Gastrocnemius medialis (tissue), 4 donors: ENCODE measurements around the gene USP28. TPM values are rescaled to one million over a fixed set of nuclear protein-coding genes. Genes with fewer than 3 reads are reported as not detected.

Experiments used
- ATAC-seq, 2 donors: fragments of 150-250 bp; one replicate each; pipeline ENCODE4 v1.9.1; 2016
- DNase-seq, 2 donors: peaks; one replicate each; pipeline ENCODE4 v3.0.0-alpha.2; 2019
- H3K27ac ChIP-seq, 4 donors: fragments of 200-600 bp; sonication (generic); 1 replicate in 1 of 4; 2 replicates in 3 of 4; pipeline ENCODE4 v1.5.1; 2016 to 2018; ENCODE audit warnings: mild to moderate bottlenecking in 2 of 4, moderate library complexity in 1 of 4
- H3K27me3 ChIP-seq, 3 donors: fragments of 200-600 bp; sonication (generic) in 2 of 3; 1 replicate in 1 of 3; 2 replicates in 2 of 3; pipeline versions ENCODE4 v1.5.1 to v1.6.0; 2016 to 2019; ENCODE audit warnings: mild to moderate bottlenecking in 1 of 3, moderate library complexity in 1 of 3
- H3K36me3 ChIP-seq, 2 donors: fragments of 200-600 bp; sonication (generic) in 1 of 2; one replicate each; pipeline ENCODE4 v1.5.1; 2017 to 2018
- H3K4me1 ChIP-seq, 2 donors: fragments of 200-600 bp; sonication (generic) in 1 of 2; one replicate each; pipeline ENCODE4 v1.5.1; 2016 to 2017; ENCODE audit warnings: mild to moderate bottlenecking in 2 of 2
- H3K4me3 ChIP-seq, 4 donors: fragments of 200-600 bp; sonication (generic) in 3 of 4; 1 replicate in 1 of 4; 2 replicates in 3 of 4; pipeline ENCODE4 v1.5.1; 2016 to 2019; ENCODE audit warnings: mild to moderate bottlenecking in 2 of 4
- H3K9me3 ChIP-seq, 3 donors: fragments of 200-600 bp; sonication (generic) in 2 of 3; 1 replicate in 1 of 3; 2 replicates in 2 of 3; pipeline ENCODE4 v1.5.1; 2016 to 2019
- CTCF ChIP-seq, 5 experiments: fragments of 450-650 bp in 3 of 5; fragments of 200-600 bp in 2 of 5; sonication (generic) in 2 of 5; IDR thresholded peaks in 4 of 5; conservative IDR thresholded peaks in 1 of 5; 1 replicate in 4 of 5; 2 replicates in 1 of 5; pipeline ENCODE4 v1.5.1; 2016 to 2019; ENCODE audit warnings: antibody characterized with exemption in 5 of 5, mild to moderate bottlenecking in 3 of 5, moderate library complexity in 3 of 5
- POLR2A ChIP-seq, 2 donors: fragments of 450-650 bp; IDR thresholded peaks; one replicate each; pipeline ENCODE4 v1.6.1; 2017; ENCODE audit warnings: antibody characterized with exemption in 2 of 2, mild to moderate bottlenecking in 2 of 2, moderate library complexity in 2 of 2
- in situ Hi-C, 4 donors: fragments of 200-750 bp; cut with MboI; loops; one replicate each; pipeline versions ENCODE4 v1.15.0 to v1.8.0; 2017; ENCODE audit warnings: low sequenced_read_pairs in 4 of 4
- intact Hi-C: fragments of 100-400 bp; cut with DNase I; formaldehyde crosslinking; loops from one replicate; pipeline ENCODE4 v1.15.1; 2023; ENCODE audit warnings: low total_unique reads
- total RNA-seq, 4 donors: library from RNA; depleted of rRNA; stranded (reverse); fragments of >200 nt; gene quantifications; one replicate each; pipeline versions ENCODE4 v1.1.0 to v1.2.3, GENCODE V29; 2016

The USP28 gene
- total RNA-seq, 4 donors from 2014 or later = 56.7 to 141 (median 80.4) TPM

- Histone ChIP-seq H3K27me3 (no peaks in the 10 kb centered on the region), H3K27ac (peak overlapping the region; percentile 86 to 93 (median 92)), H3K4me3 (no peak overlapping the region), H3K4me1 (peaks cover 65 to 70% of the 10 kb centered on the region in 2 donors), H3K36me3 (peaks cover 0 to 12% of the 10 kb centered on the region in 2 donors), H3K9me3 (no peaks in the 10 kb centered on the region)
- ATAC-seq (no peak), DNase-seq (no peak)
- in situ Hi-C loops = no loop called here
- TF ChIP-seq CTCF (IDR thresholded peaks at IDR 0.05 in 4 of 5, conservative IDR thresholded peaks at IDR 0.05 in 1 of 5) (no peak), POLR2A (IDR thresholded peaks at IDR 0.05) (no peak)
- intact Hi-C loops = no loop called here
Observed at GRCh38 chr11:113871336-113871735, 4.0 kb downstream of the USP28 start.

GRCh38 chr11:113867843-113868503 is 7.4 kb downstream of the USP28 start:
- H3K27ac ChIP-seq = peak overlapping the region; percentile 27 to 92 (median 44)
- H3K27me3 ChIP-seq = no peaks in the 10 kb centered on the region
- peaks cover 0 to 12% of the 10 kb centered on the region in 2 donors for H3K36me3 ChIP-seq
- in situ Hi-C loops (no loop called here), intact Hi-C loops (no loop called here)
- DNase-seq (no peak), ATAC-seq (no peak)
- H3K4me1 ChIP-seq = peaks cover 63% of the 10 kb centered on the region in 2 donors
- TF ChIP-seq CTCF (IDR thresholded peaks at IDR 0.05 in 4 of 5, conservative IDR thresholded peaks at IDR 0.05 in 1 of 5) = no peak
- no peak for TF ChIP-seq POLR2A (IDR thresholded peaks at IDR 0.05)
- H3K4me3 ChIP-seq = no peak overlapping the region
- H3K9me3 ChIP-seq = no peaks in the 10 kb centered on the region

- DNase-seq (no peak), ATAC-seq (no peak)
- H3K9me3 ChIP-seq = no peaks in the 10 kb centered on the region
- intact Hi-C loops (no loop called here), in situ Hi-C loops (no loop called here)
- H3K4me1 ChIP-seq = peaks cover 46 to 47% of the 10 kb centered on the region in 2 donors
- no peak overlapping the region for H3K4me3 ChIP-seq
- peaks cover 0 to 12% of the 10 kb centered on the region in 2 donors for H3K36me3 ChIP-seq
- peak overlapping the region; percentile 2 to 92 (median 52) for H3K27ac ChIP-seq
- no peaks in the 10 kb centered on the region for H3K27me3 ChIP-seq
- TF ChIP-seq CTCF (IDR thresholded peaks at IDR 0.05 in 4 of 5, conservative IDR thresholded peaks at IDR 0.05 in 1 of 5) (no peak), POLR2A (IDR thresholded peaks at IDR 0.05) (no peak)
Observed at GRCh38 chr11:113865873-113866272, 9.5 kb downstream of the USP28 start.

- H3K27ac ChIP-seq = no peak overlapping the region
- no peaks in the 10 kb centered on the region for H3K9me3 ChIP-seq
- DNase-seq = no peak
- H3K4me1 ChIP-seq = peaks cover 42 to 51% of the 10 kb centered on the region in 2 donors
- intact Hi-C loops (no loop called here), in situ Hi-C loops (no loop called here)
- H3K36me3 ChIP-seq = peaks cover 0 to 10% of the 10 kb centered on the region in 2 donors
- no peak overlapping the region for H3K4me3 ChIP-seq
- no peak for TF ChIP-seq CTCF (IDR thresholded peaks at IDR 0.05 in 4 of 5, conservative IDR thresholded peaks at IDR 0.05 in 1 of 5)
- no peak for TF ChIP-seq POLR2A (IDR thresholded peaks at IDR 0.05)
- no peak for ATAC-seq
- no peaks in the 10 kb centered on the region for H3K27me3 ChIP-seq
Observed at GRCh38 chr11:113864410-113864809, 11.0 kb downstream of the USP28 start.
